Fibroblast of peridontal ligament (primary cell): Measurements from ENCODE around the gene GPR25.

Experiments used
- DNase-seq: peaks from one replicate; pipeline ENCODE4 v3.0.0-alpha.2; 2010; ENCODE audit errors: extremely low read depth

Gene GPR25

DNA sequence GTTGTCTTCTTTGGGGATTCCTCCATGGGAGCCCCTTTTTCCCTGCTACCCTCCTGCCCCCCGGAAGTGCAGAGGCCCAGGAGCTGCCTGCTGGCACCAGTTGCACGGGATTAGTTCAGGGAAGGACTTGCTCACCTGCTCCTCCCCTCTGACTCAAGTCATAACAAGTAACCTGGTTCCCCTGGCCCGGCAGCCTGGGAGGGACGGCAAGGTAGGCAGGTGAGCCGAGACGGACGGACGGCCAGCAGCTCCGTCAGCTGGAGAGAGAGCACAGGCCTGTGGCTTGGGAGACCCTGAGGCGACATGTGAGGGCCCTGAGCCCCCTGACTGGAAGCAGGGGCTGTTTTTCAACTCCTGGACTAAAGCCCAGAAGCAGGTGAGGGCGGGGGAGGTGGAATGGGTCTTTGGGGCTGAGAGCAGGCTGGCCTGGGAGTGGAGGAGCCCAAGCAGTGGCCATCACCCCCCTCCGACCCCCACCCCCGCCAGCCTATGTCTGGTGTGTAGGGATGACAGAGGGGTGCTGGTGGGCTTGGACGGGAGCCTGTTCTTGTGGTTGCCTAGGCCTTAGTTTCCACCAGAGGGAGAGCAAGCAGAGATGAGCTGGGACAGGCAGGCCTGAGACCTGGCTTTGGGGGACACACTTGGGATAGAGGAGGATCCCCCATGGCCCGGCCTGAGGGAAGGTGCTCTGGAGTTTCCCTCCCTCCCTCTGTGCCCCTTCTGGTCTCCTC, 22.1 kb downstream of the GPR25 start, which contains the start of gene INAVA:
INAVA (plus strand) TSS at position 189 of the 731 bp plus-strand sequence. CDS start 3,501 bp downstream, outside the sequence.
- no peak for DNase-seq

DNA sequence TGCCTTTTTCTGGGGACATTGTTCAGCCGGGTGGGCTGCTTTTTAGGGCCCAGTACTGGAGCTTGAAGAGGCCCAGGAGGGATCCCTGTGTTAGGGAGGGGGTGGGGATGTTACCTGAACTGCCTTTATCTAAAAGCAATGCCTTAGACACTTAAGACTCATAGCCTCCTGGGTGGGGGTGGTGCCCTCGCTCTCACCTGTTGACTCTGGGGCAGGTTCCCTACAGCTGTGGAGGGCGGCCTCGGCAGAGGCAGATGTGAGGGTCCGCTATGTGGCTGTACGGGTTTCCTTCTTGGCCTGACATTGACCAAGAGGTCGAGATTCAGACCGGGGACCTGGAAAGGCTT, 22.6 kb downstream of the GPR25 start:
- no peak for DNase-seq

DNA sequence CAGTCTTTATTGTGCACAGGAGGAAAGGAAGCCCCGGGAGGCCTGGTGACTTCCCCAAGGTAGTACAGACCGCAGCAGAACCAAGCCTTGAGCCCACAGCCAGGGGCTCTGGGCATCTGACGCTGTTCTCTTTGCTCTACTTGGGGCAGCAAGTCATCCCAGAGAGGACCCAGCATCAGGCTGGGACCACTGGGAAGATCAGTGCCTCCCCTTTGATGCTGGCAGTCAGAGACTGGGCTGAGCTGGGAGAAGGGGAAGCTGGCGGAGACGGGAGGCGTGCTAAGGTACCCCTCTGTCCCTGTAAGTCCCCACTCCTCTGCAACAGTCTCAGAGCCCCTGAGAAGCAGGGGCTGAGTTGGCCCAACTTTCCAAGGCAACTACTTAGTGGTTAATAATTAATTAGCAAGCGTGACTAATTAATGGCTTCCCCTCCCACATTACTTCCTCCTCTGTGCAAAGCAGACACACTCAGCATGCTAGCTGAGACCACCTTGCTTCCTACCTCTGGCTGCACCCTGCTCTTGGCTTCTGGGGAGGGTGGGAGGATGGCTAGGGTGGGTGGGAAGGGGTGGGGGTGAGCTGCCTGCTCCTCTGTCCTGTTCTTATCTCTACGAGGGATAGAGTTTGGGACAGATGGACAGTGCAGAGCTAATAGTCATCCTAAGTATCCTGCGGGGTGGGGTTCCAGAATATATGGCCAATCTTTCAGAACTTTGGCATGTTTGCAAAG, 23.2 kb downstream of the GPR25 start:
- DNase-seq, result no peak

DNA sequence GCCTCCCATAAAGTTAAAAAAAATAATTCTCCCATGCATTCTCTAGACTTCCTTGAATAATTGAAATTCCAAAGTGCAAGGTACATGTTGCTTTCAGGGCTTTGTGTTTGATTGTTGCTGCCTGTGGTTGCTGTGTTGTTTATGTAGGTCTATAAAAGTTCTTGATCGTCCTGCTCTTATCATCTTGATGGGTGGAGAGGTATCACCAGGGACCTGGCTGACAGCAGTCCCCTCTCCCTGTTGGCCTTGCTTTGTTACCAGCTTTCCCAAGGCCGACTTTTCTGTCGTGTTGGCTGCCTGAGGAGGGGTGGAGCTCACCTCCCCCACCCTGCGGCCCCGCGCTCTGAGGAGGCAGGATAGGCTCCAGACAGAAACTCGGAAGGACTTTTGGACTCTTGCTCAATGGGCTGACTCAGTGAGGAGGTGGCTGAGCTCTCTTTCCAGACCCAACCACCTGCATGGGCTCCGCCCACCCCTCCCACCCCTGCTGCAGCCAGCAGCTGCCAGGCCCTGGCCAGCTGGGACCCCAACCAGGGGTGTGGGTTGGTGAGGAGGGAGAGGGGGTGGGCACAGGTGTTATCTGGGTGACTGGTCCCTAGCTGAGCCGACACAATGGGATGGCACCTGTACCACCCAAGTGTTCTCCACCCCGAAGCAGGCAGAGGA, 23.9 kb downstream of the GPR25 start:
- DNase-seq, result no peak

DNA sequence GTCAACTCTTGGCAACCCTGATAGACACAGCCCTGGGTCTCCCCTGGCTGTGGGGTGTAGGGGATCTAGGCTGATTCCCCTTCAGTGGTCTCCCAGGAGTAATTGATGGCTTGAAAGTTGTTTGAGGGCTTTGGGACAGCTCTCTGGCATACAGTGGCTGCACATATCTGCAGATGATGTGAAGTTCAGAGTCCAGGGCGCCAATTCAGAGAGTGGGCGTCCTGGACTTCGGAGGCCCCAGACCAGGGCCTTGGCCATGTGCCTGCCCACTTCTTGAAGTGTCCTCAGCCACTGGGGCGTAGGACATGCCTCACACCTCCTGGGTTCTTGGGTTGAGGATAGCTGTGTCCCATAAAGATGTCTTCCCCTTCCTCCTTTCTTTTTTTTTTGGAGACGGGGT, 24.5 kb downstream of the GPR25 start:
- DNase-seq, result no peak

DNA sequence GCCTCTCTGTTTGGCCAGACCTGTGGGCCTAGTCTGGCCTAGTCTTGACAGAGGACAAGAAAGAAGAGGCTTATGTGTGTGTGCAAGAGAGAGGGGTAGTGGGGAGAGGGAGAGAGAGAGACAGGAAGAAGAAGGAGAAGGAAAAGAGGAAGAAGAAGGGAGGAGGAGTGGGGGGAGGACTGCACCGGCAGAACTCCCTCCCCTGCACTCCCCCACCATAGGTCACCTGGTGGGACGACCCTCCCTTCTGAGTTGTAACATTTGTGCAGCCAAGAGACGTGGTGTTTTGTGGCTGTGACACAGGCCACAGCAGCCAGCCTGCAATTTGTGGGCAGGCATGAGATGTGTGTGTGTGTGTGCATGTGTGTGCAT, 26.2 kb downstream of the GPR25 start:
- no peak for DNase-seq

DNA sequence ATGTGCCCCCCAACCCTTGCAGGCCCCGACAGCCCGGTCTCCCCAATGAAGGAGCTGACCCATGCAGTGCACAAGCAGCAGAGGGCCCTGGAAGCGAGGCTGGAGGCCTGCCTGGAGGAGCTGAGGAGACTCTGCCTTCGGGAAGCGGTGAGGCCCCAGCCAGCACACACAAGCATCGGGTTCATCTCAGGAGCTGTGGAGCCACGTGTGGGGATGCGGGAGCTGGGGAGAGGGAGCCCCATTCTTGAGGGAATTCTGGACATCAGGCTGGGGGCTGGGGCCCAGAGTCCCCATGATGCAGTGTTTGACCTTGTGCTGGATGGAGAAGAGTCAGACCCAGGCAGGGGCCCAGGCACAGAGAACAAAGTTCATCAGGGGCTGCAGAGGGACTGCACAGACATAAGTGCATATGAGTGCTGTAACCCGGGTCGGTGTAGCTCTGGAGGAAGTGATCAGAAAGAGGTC, 26.7 kb downstream of the GPR25 start:
- DNase-seq, result no peak

DNA sequence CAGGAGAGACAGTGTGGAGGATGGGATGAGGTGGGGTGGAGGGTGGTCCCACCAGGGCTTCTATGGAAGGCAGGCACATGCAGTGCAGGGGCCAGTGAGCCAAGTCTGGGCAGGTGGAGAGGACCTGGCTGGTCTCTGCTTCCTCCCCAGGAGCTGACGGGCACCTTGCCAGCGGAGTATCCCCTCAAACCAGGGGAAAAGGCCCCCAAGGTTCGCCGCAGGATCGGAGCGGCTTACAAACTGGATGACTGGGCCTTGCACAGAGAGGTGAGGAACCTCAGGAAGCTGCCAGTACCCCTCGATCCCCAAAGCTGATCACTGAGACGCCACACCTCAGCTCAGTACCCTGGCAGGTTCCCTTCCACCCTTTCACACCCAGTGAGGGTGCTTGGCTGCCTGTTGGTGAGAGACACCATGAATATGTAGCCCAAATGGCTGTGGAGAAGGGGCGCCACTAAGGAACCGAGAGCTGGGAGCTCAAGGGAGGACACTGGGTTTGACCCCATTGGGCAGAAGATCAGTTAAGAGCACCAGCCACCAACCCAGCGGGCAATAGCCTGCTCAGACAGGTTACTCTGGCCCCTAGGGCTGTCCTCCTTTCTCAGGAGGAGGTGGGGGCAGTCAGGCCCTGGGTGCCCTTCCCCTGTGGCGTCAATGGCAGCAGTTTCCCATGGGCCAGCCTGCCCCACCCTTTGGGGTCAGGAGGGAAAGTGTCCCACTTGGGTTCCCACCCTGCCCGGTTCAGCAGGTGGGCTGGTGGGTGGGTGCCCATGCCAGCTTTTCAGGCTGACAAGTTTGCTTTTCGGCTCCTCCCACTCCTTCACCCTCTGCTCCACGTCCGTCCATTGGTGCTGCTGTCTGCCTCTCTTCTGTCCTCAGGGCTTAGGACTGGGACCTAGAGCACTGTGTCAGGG, 27.4 kb downstream of the GPR25 start:
- no peak for DNase-seq

DNA sequence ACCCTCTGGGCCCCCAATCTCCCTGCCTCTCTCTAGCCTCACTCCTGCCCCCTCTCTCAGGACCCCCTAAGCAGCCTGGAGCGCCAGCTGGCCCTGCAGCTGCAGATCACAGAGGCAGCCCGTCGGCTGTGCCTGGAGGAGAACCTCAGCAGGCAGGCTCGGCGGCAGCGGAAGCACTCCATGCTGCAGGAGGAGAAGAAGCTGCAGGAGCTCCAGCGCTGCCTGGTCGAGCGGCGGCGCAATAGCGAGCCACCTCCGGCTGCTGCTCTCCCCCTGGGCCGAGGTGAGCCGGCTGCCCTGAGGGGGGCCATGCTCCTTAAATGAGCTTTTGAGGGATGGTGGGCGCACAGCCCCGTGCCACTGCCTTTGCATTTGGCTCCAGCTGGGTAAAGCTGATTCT, 28.1 kb downstream of the GPR25 start:
- no peak for DNase-seq

DNA sequence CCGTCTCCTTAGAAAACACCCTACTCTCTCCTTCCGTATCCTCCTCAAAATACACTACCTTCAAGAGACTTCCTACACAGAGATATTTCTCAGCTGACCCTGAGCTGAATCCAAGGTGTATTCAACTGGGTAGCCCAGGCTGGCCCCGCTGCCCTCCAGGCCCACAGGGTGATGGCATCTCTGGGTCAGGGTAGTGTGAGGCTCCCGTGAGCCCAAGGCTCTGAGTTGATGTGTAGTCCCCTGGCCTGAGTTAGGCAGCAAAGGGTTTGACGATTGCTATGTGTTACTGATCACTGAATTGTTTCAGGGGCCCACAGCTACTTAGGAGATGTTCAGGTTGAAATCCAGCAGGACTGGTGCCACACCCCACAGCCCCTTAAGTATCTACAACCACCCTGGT, 28.6 kb downstream of the GPR25 start:
- no peak for DNase-seq

DNA sequence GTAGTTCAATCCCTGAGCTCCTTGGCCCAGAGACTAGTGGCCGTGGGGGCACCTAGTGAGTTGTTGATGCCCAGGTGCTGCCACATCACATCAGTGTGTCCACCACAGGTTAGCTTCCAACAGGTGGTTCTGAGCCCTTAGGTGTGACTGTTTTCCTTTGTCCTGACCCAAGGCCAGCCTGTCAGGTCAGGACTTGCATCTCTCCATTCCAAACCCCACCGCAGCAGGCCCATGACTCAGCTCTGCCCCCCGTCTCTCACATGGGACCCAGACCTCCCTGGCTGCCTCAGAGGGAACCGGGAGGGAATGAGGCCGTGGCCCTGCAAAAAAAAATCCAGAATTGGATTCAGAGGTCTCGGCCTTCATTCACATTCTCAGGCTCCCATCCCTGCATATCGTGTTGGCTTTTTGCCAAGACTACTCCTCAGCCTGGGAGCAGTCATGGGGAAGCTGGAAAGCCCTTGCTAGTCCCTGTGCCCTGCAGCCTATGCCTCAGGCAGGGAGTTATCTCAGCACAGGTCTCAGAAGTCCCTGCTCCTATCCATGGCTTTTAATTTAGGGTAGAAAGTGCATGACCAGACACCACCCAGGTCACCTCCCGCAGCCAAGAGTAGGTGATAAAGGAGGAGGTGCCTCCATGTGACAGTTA, 29.1 kb downstream of the GPR25 start:
- no peak for DNase-seq

DNA sequence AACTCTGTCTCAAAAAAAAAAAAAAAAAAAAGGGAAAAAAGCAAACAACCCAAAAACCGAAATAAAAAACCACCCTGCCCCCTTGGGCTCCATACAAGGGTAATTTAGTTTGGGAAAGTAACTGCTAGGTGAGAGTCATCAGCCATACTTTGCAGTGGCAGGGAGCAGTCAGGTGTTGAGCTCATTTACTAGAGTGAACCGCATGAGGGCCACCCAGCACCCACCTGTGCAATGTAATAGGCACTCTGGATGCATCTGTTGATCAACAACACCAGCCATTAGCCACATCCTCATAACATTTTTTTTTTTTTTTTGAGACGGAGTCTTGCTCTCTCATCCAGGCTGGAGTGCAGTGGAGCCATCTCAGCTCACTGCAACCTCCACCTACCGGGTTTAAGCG, 31.0 kb downstream of the GPR25 start:
- no peak for DNase-seq

DNA sequence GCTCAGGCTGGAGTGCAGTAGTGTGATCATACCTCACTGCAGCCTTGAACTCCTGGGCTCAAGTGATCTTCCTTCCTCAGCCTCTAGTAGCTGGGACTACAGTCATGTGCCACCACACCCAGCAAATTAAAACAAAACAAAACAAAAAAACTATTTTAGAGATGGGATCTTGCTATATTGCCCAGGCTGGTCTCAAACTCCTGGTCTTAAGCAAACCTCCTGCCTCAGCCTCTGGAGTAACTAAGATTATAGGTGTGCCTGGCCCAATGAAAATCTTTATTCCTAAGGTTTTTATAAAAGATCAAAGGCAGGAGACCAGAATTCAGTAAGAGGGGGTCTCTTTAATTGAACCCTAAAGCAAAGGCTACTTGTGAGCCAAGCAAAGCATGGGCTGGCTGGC, 32.0 kb downstream of the GPR25 start:
- DNase-seq, result no peak

DNA sequence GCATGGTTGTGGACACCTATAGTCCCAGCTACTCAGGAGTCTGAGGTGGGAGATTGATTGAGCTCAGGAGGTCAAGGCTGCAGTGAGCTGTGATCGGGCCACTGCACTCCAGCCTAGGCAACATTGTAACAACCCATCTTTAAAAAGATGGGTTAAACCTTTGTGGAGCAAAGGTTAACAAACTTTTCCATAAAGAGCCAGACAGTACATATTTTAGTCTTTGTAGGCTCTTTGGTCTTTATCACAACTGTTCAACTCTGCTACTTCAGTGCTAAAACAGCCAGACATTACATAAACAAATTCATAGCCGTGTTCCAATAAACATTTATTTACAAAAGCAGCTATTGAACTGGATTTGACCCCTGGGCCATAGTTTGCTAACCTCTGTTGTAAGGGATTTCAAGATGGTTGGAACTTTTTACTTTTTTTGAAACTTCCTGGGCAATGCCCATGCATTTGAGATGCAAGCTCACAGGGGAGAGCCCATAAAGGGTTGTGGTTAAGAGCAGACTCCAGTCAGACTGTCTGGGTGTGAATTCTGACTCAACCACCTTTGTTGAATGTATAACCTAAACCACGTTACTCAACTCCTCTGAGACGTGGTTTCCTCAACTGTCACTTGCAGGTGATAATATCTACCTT, 32.8 kb downstream of the GPR25 start:
- no peak for DNase-seq

DNA sequence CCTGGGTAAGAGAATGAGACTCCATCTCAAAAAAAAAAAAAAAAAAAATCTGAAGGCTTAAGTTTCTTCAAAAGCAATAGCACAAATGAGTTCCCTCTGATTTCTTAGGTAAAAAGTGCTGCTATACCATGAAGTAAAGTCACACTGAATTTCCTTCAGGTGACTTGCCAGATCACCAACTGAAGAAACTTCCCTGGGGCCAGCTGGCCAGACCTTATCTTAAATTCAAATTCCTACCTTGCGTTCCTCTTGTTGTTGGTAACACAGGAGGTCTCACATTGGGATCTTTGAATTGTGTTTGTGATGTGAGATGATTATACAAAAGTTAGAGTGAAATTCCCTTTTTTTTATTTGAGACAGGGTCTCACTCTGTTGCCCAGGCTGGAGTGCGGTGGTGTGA, 33.7 kb downstream of the GPR25 start:
- no peak for DNase-seq

DNA sequence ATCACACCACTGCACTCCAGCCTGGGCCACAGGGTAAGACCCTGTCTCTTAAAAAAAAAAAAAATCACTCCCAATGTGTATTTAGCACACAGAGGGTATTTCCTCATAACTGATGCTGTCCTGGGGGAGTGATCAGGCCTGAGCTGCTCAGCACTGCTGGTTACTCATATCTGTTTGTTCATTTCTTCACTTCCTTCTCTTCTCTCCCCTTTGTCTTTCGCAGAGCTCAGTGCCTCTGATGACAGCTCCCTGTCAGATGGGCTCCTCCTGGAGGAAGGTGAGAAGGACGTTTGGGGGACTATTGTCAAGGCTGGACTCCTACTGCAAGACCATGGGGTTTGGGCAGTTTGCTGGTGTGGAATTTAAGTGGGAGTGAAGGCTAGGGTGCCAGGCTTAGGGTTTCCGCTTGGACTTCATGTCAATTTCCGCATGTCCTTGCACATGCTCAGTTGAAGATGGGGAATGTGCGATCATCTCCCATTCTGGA, 34.9 kb downstream of the GPR25 start:
- no peak for DNase-seq

DNA sequence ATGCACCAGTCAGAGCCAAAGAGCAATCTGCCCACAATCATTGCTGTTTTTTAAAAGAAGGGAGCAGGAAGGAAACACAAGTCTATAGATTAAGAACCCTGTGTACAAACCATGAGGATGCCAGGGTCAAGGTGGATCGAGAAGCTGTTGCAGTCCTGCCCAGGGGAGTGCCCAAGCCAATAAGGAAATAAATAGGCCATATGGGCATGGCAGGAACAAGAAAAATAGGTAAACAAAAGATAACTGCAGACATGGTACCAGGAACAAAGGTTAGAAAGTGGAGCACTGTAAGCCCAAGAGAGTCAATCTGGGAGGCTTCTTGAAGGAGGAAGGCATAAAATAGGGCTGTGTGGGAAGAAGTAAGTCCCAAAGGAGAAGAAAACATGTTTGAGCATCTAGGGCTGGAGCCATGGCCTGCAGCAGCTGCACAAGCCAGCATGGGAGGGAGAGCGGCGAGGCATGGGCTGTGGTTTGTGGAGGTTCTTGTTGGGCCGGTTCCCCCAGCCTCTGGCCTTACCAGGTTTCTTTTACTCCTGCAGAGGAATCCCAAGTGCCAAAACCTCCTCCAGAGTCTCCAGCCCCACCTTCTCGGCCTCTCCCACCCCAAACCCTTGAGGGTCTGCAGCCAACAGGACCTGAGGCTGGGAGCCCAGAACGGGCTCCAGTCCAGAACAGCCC, 35.5 kb downstream of the GPR25 start:
- DNase-seq, result no peak

DNA sequence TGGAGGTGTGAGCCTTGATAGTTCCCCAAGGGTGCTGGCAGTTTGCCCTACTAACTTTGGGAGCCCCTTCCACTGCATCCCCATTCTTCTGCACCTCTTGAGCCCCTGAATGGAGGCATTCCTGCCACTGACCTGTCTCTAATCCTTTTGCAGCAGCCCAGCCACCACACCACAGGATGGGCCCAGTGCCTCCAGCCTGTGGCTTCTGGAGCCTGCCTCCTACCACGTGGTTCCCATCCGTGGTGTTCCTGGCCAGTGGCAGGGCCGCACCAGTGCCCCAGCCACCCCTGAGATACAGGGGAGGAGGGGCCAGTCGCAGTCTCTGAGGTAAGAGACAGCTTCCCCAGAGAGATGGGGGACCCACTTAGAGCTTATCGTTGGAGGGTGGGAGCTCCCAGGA, 36.3 kb downstream of the GPR25 start:
- no peak for DNase-seq

DNA sequence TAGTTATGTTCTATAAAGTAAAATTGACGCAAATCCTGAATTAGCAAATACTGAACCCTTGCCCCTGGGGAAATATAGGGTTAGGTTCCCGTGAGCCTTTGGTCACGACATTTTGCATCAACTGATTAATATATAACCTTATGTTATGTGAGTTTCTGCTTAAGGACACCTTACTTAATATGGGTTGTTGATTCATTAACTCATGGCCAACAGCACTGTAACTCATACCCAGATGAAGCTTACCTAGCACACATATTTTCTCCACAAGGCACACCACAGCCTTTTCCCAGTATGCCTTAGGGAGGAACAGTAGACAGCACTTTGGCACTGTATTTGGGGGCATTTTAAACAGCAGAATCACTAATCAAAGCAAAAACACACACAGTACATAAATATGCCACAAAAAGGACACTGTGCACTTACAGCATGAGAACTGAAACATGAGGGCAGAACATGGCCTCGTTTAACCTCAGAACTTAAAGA, 37.0 kb downstream of the GPR25 start:
- DNase-seq, result no peak

DNA sequence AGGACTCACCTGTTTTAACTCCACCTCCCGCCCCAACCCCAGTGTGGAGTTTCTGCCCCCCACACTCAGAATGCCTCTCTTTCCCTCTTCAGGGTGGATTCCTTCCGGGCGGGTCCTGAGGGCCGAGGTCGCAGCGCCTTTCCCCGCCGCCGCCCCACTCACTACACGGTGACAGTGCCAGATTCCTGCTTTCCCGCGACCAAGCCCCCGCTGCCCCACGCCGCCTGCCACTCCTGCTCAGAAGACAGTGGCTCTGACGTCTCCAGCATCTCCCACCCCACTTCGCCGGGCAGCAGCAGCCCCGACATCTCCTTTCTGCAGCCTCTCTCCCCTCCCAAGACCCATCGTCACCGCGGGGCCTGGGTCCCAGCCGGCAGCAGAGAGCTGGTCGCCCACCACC, 38.6 kb downstream of the GPR25 start:
- DNase-seq, result no peak
